Parathyroid adenoma (tissue), 2 donors: ENCODE measurements around the gene PAX3.

Source experiments
- H2AFZ ChIP-seq: fragments of 300-600 bp; sonication (generic); one replicate; pipeline ENCODE4 v1.7.0; 2017; ENCODE audit warnings: antibody characterized with exemption, mild to moderate bottlenecking
- H3K27ac ChIP-seq: fragments of 300-600 bp; sonication (generic); one replicate; pipeline ENCODE4 v1.7.0; 2017
- H3K27me3 ChIP-seq: fragments of 300-600 bp; sonication (generic); one replicate; pipeline ENCODE4 v1.7.0; 2017; ENCODE audit warnings: low read length; ENCODE audit not compliant: control insufficient read depth, insufficient read depth
- H3K36me3 ChIP-seq: fragments of 300-600 bp; sonication (generic); one replicate; pipeline ENCODE4 v1.7.0; 2017; ENCODE audit warnings: low read length; ENCODE audit not compliant: control insufficient read depth, insufficient read depth
- H3K4me1 ChIP-seq: fragments of 300-600 bp; sonication (generic); one replicate; pipeline ENCODE4 v1.7.0; 2017; ENCODE audit warnings: control low read depth
- H3K4me2 ChIP-seq: fragments of 300-600 bp; sonication (generic); one replicate; pipeline ENCODE4 v1.7.0; 2017; ENCODE audit warnings: low read length
- H3K4me3 ChIP-seq: fragments of 300-600 bp; sonication (generic); one replicate; pipeline ENCODE4 v1.7.0; 2017; ENCODE audit warnings: low read depth, low read length
- H3K79me2 ChIP-seq: fragments of 300-600 bp; sonication (generic); one replicate; pipeline ENCODE4 v1.7.0; 2017; ENCODE audit warnings: control low read depth
- H3K9ac ChIP-seq: fragments of 300-600 bp; sonication (generic); one replicate; pipeline ENCODE4 v1.7.0; 2017; ENCODE audit warnings: mild to moderate bottlenecking
- H3K9me3 ChIP-seq: fragments of 300-600 bp; sonication (generic); one replicate; pipeline ENCODE4 v1.7.0; 2017; ENCODE audit warnings: low read length; ENCODE audit not compliant: control insufficient read depth
- CTCF ChIP-seq: fragments of 300-600 bp; sonication (generic); IDR thresholded peaks from one replicate; pipeline ENCODE4 v1.7.0; 2017; ENCODE audit warnings: antibody characterized with exemption, mild to moderate bottlenecking
- donor health status: primary hyperparathyroidism.

PAX3 gene

DNA sequence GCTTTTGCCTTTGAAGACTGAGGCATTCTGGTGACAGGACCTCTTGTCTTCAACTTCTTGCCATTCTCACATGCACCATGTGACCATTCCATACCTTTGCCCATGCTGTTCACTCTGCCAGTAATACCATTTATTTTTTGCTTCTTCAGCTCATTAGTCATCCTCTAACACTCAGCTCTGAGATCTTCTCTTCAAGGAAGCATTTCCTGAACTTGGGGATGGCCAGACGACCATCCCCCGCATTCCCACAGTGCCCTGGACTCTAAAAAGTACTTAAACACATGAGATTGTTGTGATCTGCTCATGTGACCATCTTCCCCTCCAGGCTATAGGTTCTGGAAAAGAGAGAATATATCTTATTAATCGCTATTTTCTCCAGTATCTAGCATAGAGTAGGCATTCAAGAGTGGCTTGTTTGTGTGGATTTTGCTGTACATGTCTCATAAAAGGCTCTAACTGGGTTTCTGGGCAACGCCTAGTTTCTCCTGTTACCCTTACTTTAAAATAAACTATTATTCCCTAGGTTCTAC lies 33.9 kb downstream of the PAX3 start:
- Histone ChIP-seq H3K79me2 (no peaks in the 10 kb centered on the region), H3K27ac (no peak overlapping the region), H3K4me1 (no peaks in the 10 kb centered on the region), H3K27me3 (no peaks in the 10 kb centered on the region), H3K9ac (no peak overlapping the region), H3K36me3 (no peaks in the 10 kb centered on the region), H2AFZ (no peak overlapping the region), H3K9me3 (no peaks in the 10 kb centered on the region), H3K4me3 (no peak overlapping the region), H3K4me2 (no peak overlapping the region)
- no peak for TF ChIP-seq CTCF

GRCh38 chr2:222261504-222261903 lies 37.3 kb downstream of the PAX3 start:
- H3K4me3 ChIP-seq: no peak overlapping the region

GRCh38 chr2:222257645-222258044 lies 41.2 kb downstream of the PAX3 start:
- no peak overlapping the region for H3K27ac ChIP-seq
- H3K4me2 ChIP-seq: no peak overlapping the region
- H3K4me3 ChIP-seq: no peak overlapping the region
- H3K9ac ChIP-seq: no peak overlapping the region
- H3K79me2 ChIP-seq: no peaks in the 10 kb centered on the region
- no peaks in the 10 kb centered on the region for H3K4me1 ChIP-seq
- no peak for TF ChIP-seq CTCF
- no peaks in the 10 kb centered on the region for H3K27me3 ChIP-seq
- H3K9me3 ChIP-seq: no peaks in the 10 kb centered on the region
- no peak overlapping the region for H2AFZ ChIP-seq
- no peaks in the 10 kb centered on the region for H3K36me3 ChIP-seq

More at GRCh38 chr2:222261504-222261903, 37.3 kb downstream of the PAX3 start:
- H3K9ac ChIP-seq: no peak overlapping the region
- H3K27me3 ChIP-seq: no peaks in the 10 kb centered on the region
- no peaks in the 10 kb centered on the region for H3K9me3 ChIP-seq
- no peak overlapping the region for H3K27ac ChIP-seq
- H3K79me2 ChIP-seq: no peaks in the 10 kb centered on the region
- H3K36me3 ChIP-seq: no peaks in the 10 kb centered on the region
- no peak overlapping the region for H2AFZ ChIP-seq
- H3K4me2 ChIP-seq: no peak overlapping the region
- H3K4me1 ChIP-seq: no peaks in the 10 kb centered on the region
- TF ChIP-seq CTCF: no peak

- no peak for TF ChIP-seq CTCF
- Histone ChIP-seq H3K27me3 (no peaks in the 10 kb centered on the region), H3K79me2 (no peaks in the 10 kb centered on the region), H3K4me2 (no peak overlapping the region), H3K4me1 (no peaks in the 10 kb centered on the region), H3K4me3 (no peak overlapping the region), H3K36me3 (no peaks in the 10 kb centered on the region), H3K9ac (no peak overlapping the region), H3K27ac (no peak overlapping the region), H3K9me3 (no peaks in the 10 kb centered on the region), H2AFZ (no peak overlapping the region)
These were observed 42.5 kb downstream of the PAX3 start for GRCh38 chr2:222256250-222256649.

GRCh38 chr2:222255090-222255489 lies 43.7 kb downstream of the PAX3 start:
- no peaks in the 10 kb centered on the region for H3K36me3 ChIP-seq
- no peak overlapping the region for H3K4me3 ChIP-seq
- H3K9ac ChIP-seq: no peak overlapping the region
- no peak for TF ChIP-seq CTCF
- H2AFZ ChIP-seq: no peak overlapping the region
- H3K27ac ChIP-seq: no peak overlapping the region
- no peaks in the 10 kb centered on the region for H3K9me3 ChIP-seq
- H3K27me3 ChIP-seq: no peaks in the 10 kb centered on the region
- H3K79me2 ChIP-seq: no peaks in the 10 kb centered on the region
- no peak overlapping the region for H3K4me2 ChIP-seq
- no peaks in the 10 kb centered on the region for H3K4me1 ChIP-seq
